GM10847 (cell line): ENCODE results near the gene PAQR5.

Experiments used
- POLR2A ChIP-seq: IDR thresholded peaks from 2 replicates; pipeline ENCODE4 v1.6.1; 2011; ENCODE audit not compliant: insufficient read length; ENCODE audit errors: extremely low read depth

Gene PAQR5

DNA sequence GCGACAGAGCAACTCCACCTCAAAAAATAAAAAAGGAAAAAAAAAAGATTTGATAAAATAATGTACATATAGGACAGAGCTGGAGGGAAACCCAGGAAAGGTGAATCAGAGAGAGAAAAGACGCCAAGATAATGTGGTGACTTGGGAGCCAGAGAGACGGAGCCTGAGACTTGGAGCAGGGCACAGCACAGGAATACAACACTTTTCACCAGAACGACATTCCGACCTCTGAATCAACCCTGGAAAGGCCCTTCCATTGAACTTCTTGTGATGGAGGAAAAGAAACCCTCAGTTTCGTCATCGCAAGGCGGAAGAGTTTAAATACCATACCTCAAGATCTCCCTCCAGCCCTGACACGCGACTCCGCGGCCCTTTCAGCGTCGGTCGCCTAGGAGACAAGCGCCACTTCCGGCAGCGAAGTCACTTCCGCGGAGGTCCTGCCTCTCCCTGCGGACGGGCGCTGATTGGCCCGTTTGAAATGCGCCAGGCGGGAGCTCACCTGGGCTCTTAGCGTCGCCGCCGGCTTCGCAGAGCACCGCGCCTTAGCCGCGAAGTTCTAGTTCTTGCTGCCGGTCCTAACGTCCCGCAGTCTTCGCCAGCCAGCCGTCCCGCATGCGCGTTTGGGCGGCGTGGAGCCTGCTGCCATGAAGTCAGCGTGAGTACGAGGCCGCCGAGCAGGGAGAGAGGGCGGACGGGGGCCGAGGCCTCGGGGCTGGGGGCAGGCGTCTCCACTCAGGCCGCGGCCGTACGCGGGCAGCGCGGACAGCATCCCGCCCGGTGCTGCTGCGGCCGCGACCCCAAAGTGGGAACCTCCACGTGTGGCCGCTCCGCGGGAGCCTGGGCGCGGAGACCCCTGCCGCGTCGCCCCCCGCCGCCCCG lies 115.3 kb downstream of the PAQR5 start, which contains the start of gene KIF23:
Gene KIF23, plus strand, starts transcription at position 528 of the 879 bp plus-strand sequence. Its CDS starts 117 bp downstream, at position 645.
- peak; percentile 69 for TF ChIP-seq POLR2A

DNA sequence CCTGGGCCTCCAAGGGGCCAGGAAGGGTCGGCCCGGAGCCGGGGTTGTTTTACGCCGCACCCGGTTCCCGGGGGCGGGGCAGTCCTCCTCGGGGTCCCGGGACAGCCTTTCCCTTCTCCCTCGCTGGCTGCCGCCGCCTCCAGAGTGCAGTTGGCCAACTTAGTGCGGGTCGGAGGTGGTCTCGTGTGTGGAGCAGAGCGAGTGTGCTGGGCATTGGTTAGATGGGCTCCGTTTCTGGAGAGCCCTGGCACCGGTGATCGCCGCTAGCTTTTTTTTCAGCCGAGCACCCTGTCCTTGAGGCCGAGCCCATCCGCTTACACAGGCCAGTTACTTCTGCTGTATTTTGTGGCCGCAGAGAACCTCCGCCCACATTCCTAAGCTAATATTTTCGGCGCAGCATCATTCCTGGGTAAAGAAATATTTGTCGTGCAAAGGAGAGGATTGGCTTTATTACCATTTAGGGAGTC lies 116.0 kb downstream of the PAQR5 start:
- no peak for TF ChIP-seq POLR2A

DNA sequence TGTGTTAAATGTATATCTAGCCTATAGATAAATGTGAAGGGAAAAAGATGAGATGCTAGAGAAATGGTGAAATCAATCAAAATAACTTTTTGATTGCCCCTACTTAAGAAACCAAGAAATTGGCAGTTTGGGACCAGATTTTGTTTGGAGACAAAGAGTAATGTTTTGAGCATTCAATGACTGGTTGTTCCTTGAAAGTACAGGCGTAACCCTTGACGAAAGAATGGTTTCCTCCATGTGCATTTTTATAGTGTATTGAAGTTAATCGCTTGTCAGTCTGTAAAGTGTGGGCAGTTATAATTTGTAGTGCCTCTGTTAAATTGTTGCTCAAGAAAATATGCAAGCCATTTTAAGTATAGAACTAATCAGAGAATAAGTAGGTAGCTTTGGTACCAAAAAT lies 116.7 kb downstream of the PAQR5 start:
- no peak for TF ChIP-seq POLR2A

DNA sequence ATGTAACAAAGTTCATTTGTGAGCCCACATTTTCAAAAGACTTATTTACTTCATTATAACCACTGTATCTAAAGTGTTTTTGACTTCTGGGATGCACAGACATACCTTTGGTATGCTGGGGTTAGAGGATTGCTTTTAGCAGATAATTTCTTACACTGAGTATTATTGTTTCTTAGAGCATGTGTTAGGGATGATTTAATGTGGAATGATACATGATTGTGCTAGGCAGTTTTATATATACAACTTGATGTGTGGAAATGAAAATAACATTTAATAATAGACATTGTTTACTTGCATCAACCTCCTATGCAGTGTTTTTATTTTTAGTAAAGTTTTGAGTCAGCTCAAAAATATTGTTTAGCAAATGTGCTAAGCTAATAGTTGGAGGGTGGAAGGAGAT lies 118.9 kb downstream of the PAQR5 start:
- no peak for TF ChIP-seq POLR2A

DNA sequence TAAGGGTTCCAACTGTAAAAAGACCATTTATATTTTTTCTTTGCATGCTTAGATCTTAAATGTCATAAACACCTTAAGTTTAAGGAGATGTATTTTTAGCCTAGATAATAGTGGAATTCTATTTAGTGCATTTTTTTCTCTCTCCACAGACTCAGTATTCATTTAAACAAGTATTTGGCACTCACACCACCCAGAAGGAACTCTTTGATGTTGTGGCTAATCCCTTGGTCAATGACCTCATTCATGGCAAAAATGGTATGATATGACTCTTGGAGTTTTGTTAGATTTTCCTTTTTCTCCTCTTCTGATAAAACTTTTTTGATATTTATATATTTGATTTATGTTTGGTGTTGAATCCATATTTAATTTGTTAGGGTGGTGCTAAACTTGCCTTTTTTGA lies 122.8 kb downstream of the PAQR5 start:
- TF ChIP-seq POLR2A = no peak

DNA sequence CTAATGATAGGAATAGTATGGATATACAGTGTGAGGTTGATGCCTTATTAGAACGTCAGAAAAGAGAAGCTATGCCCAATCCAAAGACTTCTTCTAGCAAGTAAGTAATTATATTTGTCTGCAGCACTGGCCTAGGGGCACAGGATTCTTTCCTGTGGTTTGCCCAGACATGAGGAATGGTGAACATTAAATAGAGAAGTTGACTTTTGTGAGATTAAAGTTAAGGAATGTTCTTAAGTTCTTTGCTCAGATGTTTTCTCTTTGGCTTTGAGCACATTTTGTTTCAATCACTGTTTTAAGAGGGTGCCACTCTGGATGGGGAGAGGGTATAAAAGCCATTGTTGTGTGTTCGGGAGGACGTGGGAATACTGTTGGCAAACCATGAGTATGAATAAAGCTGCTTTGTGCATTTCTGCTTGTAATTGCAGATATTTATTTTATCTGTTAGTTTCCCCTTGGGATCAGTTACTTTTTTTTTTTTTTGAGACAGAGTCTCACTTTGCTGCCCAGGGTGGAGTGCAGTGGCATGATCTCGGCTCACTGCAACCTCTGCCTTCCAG lies 123.7 kb downstream of the PAQR5 start:
- TF ChIP-seq POLR2A = no peak

DNA sequence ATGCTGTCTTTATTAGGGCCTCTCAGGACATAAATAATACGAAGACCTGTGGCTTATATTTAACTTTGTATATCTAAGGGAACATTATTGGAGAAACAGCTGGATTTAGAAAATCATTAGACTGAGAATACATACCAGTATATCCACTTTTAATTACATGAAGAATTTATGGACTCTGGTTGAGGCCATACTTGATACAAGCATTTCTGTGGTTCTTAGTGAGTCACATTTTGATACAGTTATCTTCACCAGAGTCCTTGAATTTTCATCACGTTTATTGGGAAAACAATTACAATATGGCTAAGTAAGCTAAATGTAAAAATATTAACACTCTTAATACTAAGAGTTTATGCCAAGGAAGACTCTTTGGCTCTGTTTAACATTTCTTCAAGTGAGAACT lies 125.3 kb downstream of the PAQR5 start:
- TF ChIP-seq POLR2A = no peak

DNA sequence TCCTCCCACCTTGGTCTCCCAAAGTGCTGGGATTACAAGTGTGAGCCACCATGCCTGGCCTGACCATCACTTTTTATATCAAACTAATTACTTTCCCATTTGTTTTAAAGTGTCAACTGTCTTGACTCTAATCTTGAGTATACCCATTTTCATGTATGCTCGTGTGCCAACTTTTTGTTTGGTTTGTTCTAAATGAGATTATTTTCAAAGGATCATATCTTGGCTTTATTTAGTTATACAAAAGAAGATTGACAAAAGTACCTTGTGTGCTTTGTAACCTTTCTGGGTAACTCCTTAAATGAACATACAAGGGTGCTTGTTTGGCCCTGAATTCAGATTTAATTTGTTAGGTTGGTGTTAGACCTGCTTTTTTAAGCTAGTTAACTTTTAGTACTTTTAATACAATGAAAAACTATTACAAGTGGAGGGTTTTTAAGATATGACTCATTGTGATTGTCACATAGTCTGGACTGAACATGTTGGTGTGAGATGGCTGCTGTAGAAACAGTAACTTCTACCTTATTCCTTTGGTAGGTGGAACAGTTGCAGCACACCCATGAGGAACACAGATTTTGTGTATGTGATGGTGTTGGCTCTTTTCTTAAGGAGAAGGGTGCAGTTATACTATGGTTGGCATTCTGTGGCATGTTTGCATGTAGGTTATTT lies 126.2 kb downstream of the PAQR5 start:
- TF ChIP-seq POLR2A = no peak

DNA sequence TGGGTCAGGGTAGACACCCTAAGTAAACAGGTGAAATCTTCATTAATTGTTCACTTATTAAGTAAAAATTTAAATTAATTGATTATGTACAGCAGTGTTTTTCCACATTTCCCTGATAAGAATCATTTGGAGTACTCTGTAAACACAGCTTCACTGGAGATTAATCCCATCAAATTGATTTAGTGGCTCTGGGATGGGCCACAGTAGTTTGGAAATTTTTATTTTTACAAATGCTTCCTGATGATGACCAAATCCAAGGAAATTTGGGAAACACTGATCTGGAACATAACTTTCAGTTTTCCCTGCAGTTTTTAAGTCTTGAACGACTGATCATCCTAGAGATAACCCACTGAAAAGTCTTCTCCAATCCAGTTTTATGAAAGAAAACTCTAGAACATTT lies 135.1 kb downstream of the PAQR5 start:
- no peak for TF ChIP-seq POLR2A

DNA sequence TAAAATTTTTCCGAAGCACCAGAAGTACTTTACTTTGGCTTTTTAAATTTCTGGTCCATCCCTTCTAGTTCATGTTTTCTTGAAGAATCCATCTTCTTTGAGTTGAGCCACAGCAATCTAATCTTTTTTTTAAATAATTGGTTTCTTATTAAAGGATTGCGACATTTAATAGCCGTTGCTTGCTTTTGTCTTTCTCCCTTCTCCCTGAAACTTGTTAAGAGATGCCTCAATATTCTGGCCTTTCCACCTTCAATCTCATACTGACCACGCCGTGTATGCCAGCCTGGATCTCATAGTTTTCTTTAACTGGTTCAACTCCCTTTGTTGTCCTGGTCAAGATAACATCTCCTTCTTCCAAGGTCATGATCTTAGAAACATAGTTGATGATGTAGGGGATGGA lies 135.5 kb downstream of the PAQR5 start:
- TF ChIP-seq POLR2A = no peak

DNA sequence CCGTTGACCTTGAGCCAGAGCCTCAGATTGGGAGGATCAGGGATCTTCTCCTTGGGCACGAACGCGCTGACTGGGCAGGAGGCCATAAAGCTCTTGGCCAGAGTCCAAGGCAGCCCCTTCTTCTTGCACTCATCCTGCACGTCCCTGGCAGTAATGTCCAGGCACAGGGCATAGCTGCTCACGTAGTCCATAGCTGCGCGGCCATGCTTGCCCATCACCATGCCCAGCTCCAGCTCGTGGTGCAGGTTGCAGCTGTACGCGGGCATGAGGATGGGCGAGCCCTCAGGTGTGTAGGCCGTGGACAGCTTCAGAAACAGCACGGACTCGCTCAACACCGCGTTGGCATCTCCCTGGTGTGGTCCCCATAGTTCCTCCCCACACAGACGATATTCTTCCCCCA lies 136.0 kb downstream of the PAQR5 start:
- no peak for TF ChIP-seq POLR2A

DNA sequence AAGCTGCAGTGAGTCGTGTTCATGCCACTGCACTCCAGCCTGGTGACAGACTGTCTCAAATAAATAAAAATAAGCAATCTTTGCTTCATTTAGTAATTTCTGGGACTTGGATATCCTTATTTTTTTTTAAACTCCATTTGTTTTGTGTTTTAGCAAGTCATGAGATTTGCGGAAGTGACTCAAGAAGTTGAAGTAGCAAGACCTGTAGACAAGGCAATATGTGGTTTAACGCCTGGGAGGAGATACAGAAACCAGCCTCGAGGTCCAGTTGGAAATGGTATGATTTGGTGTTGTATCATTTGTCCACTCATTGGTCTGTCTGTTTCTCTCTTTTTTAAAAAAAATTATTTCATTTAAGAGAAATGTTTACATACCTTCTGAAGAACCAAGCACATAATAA lies 137.3 kb downstream of the PAQR5 start:
- TF ChIP-seq POLR2A = no peak

DNA sequence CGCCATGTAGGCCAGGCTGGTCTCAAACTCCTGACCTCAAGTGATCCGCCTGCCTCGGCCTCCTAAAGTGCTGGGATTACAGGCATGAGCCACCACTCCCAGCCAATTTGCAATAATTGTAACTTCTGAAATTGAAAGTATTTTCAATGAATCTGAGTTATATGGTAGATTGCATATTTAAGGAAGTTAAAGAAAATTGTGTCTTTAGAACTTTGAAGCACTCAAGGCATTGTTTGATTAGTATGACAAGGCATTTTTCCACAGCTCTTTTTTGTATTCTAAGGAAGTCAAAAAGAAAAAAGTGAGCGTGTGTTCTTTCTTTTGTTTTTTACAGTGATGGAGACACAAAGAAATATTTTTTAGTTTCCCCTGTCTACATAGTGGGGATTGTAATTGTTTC lies 138.2 kb downstream of the PAQR5 start:
- no peak for TF ChIP-seq POLR2A

DNA sequence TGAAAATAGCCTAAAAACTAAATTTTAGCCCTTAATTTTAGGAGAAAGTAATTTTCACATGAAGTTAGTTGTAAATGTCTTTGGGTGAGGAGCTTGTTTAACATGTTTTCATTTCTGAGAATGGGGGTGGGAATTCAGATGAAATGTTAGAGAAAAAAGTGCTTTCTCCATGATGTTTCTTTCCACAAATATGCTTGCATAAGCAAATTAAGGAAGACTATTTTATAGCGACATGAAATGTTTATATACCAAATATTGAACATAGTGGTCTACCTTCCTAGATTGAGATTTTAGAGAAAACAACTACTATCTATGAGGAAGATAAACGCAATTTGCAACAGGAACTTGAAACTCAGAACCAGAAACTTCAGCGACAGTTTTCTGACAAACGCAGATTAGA lies 140.9 kb downstream of the PAQR5 start:
- TF ChIP-seq POLR2A = no peak

DNA sequence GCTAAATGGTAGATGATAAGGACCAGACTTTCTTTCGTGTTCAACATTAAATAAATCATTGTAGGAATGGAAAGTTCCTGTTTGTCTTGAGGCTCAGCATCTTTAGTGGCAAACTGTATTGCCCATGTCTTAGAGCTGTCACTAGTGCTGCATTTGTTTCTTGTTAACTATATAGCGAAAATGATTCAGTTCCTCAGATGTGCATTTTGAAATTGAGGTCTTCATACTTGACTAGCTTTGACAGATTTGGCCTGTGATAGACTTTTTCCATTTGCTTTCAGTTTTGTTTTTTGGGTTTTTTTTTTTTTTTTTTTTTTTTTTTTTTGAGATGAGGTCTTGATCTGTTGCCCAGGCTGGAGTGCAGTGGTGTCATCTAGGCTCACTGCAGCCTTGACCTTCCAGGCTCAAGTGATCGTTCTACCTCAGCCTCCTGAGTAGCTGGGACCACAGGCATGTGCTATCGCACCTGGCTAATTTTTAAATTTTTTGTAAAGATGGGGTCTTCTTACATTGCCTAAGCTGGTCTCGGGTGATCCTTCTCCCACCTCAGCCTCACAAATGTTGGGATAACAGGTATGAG lies 144.4 kb downstream of the PAQR5 start:
- TF ChIP-seq POLR2A = no peak

DNA sequence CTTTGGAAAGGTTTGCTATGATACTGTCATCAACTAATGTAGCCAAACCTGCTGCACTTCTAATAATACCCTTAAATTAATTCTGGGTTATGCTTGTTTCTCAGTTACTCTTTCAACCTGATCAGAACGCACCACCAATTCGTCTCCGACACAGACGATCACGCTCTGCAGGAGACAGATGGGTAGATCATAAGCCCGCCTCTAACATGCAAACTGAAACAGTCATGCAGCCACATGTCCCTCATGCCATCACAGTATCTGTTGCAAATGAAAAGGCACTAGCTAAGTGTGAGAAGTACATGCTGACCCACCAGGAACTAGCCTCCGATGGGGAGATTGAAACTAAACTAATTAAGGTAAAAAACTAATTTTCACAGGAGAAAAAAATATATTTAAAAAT lies 146.0 kb downstream of the PAQR5 start:
- TF ChIP-seq POLR2A = no peak
